ENCODE measurements around the gene STAMBP. TPM values are rescaled to one million over a fixed set of nuclear protein-coding genes. Genes with fewer than 3 reads are reported as not detected.

The STAMBP gene
- total and polyA plus RNA-seq, 12 donors, result 15.7 to 44.8 (median 27.4) TPM

- Histone ChIP-seq H3K9me3 (replicated peaks in 1 of 3) (no peaks in the 10 kb centered on the region), H3K4me1 (replicated peaks in 1 of 2) (no peaks in the 10 kb centered on the region), H3K27me3 (no peaks in the 10 kb centered on the region), H3K27ac (no peak overlapping the region), H3K36me3 (replicated peaks in 1 of 2) (no peaks in the 10 kb centered on the region), H3K4me3 (no peak overlapping the region)
- WGBS, 4 donors, result 35 to 69% (median 43%) methylated on average over 2 of the region's 2 CpGs
- TF ChIP-seq POLR2A (IDR thresholded peaks at IDR 0.05) (no peak), CTCF (IDR thresholded peaks at IDR 0.05) (no peak)
- intact Hi-C loops (cut with DNase I), result loop anchor here in 1 of 2 donors (10.0 kb wide), 1 partner anchor 323 kb away; the partner anchor contains the start of gene BOLA3
- DNase-seq, result no peak
Measured at GRCh38 chr2:73821669-73822068, 7.1 kb upstream of the STAMBP start.

GRCh38 chr2:73822276-73822675 lies 6.5 kb upstream of the STAMBP start:
- Histone ChIP-seq H3K4me3 (no peak overlapping the region), H3K36me3 (replicated peaks in 1 of 2) (no peaks in the 10 kb centered on the region), H3K4me1 (replicated peaks in 1 of 2) (no peaks in the 10 kb centered on the region), H3K27me3 (no peaks in the 10 kb centered on the region), H3K9me3 (replicated peaks in 1 of 3) (no peaks in the 10 kb centered on the region), H3K27ac (no peak overlapping the region)
- WGBS, 4 donors, result 32 to 43% (median 35%) methylated on average over 1 of the region's 1 CpG
- DNase-seq, result no peak
- TF ChIP-seq CTCF (IDR thresholded peaks at IDR 0.05) (no peak), POLR2A (IDR thresholded peaks at IDR 0.05) (no peak)
- intact Hi-C loops (cut with DNase I), result loop anchor here in 1 of 2 donors (10.0 kb wide), 1 partner anchor 323 kb away; the partner anchor contains the start of gene BOLA3

- H3K36me3 ChIP-seq (replicated peaks in 1 of 2), result no peaks in the 10 kb centered on the region
- H3K27ac ChIP-seq, result no peak overlapping the region
- intact Hi-C loops (cut with DNase I), result loop anchor here in 1 of 2 donors (10.0 kb wide), 1 partner anchor 322 kb away; the partner anchor contains the start of gene BOLA3
- no peaks in the 10 kb centered on the region for H3K9me3 ChIP-seq (replicated peaks in 1 of 3)
- WGBS, 4 donors, result 64 to 76% (median 69%) methylated on average over 2 of the region's 2 CpGs
- TF ChIP-seq POLR2A (IDR thresholded peaks at IDR 0.05), result no peak
- TF ChIP-seq CTCF (IDR thresholded peaks at IDR 0.05), result no peak
- H3K4me3 ChIP-seq, result no peak overlapping the region
- no peaks in the 10 kb centered on the region for H3K4me1 ChIP-seq (replicated peaks in 1 of 2)
- no peak for DNase-seq
- H3K27me3 ChIP-seq, result no peaks in the 10 kb centered on the region
Measured at GRCh38 chr2:73822991-73823390, 5.8 kb upstream of the STAMBP start.

- intact Hi-C loops (cut with DNase I), result loop anchor here in 1 of 2 donors (10.0 kb wide), 1 partner anchor 321 kb away; the partner anchor contains the start of gene BOLA3
- no peak for DNase-seq
- H3K9me3 ChIP-seq (replicated peaks in 1 of 3), result no peaks in the 10 kb centered on the region
- H3K4me3 ChIP-seq, result no peak overlapping the region
- no peaks in the 10 kb centered on the region for H3K36me3 ChIP-seq (replicated peaks in 1 of 2)
- no peak overlapping the region for H3K27ac ChIP-seq
- H3K27me3 ChIP-seq, result no peaks in the 10 kb centered on the region
- 25 to 33% (median 29%) methylated on average over 2 of the region's 2 CpGs for WGBS, 4 donors
- H3K4me1 ChIP-seq (replicated peaks in 1 of 2), result peaks cover 0 to 4% of the 10 kb centered on the region in 2 donors
- TF ChIP-seq CTCF (IDR thresholded peaks at IDR 0.05), result no peak
- TF ChIP-seq POLR2A (IDR thresholded peaks at IDR 0.05), result no peak
Measured at GRCh38 chr2:73823416-73823815, 5.3 kb upstream of the STAMBP start.
